ENCODE data around the gene MBNL3.
A peak's percentile ranks its signal among the peaks of the same experiment; 100 is the strongest.
"Not testable (repeated sequence)": the region's sequence is repeated elsewhere in the genome, so short reads cannot be mapped to it uniquely, and the experiment has no call there.

MBNL3 gene

DNA sequence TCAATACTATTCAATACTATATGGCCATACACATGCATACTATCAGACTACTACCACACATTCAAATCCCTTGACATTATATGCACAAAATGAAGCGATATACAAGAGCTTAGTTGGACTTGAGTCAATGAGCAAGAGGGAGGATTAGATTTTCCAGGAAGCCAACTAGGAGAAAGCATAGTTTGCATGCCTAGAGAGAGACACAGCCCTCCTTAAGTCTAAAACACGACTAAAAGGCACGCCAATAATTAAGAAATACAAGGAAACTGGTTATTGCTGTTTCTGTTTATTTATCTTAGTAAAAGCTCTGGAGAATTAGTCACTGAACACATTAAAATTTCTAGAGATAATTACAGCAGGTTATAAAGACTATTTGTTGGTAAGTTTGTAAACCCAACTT is 21.8 kb downstream of the MBNL3 start:
- TF ChIP-seq CTCF (IDR thresholded peaks at IDR 0.05; ENCODE audit: low read depth, low read length) = no peak
- H3K4me3 ChIP-seq (ENCODE audit: low read depth, low read length) = no peak overlapping the region

DNA sequence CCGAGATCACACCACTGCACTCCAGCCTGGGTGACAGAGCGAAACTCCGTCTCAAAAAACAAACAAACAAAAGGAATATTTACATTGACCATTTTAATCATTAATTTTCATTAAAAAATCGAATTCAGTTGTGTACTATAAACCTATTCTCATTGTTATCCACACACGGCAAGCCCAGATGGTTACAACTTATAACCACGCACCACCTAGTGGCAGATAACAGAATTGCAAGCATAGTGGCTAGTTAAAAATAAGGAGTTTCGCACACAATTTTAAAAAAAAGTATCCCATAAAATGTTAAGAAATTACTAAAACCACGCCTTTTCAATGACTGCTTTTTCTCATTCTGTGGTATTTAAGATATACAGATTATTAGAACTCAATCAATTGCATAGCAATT is 25.4 kb downstream of the MBNL3 start:
- peak; percentile 12; the same call in 1 of the 2 replicates for TF ChIP-seq CTCF (IDR thresholded peaks at IDR 0.05; ENCODE audit: low read depth, low read length)
- H3K4me3 ChIP-seq (ENCODE audit: low read depth, low read length) = no peak overlapping the region

DNA sequence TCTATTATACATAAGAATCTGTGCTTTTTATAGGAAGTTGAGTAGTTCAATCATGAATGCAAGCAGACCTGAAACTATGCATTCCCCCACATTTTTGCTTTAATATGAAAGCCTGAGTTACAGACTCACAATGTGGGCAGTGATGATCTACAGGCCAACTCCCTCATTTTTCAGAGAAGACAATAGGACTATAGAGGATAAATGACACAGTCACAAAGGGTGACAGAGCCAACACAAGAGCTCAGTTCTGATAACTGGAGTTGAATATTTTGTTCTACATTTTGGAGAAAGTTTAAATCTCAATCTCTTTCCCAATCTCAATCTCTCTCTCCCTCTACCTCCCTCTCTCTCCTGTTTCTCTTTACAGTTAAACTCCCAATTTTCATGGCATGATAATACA is 27.0 kb downstream of the MBNL3 start:
- TF ChIP-seq CTCF (IDR thresholded peaks at IDR 0.05; ENCODE audit: low read depth, low read length) = no peak

DNA sequence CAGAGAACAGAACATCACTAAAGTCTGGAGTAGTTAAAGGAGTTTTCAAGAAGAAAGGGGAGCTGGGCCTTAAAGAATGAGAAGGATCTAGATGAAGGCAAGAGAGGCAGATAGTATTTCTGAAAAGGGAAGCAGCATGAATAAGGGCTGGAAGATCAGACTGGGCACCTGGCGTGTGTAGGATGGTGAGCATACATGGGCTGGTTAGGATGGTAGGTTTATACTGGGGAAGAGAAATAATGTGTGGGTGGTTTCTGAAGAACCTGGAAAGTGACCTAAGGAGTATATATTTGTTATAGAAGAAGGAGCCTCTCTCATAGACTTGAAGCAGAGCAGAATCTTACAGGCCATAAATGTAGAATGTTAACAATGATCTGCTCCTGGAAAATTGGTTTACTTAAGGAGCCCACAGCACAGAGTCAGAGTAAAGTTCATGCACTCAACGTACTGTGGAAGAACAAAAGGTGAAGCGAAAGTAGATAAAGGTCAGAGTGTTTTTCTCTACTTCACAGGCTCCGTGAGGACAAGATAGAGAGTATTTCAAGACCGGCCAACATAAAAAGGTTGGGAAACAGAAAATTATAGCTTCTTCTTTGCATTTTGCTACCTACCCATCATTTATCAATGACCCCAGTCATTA is 35.8 kb downstream of the MBNL3 start:
- TF ChIP-seq CTCF (IDR thresholded peaks at IDR 0.05; ENCODE audit: low read depth, low read length) = no peak
- no peak overlapping the region for H3K4me3 ChIP-seq (ENCODE audit: low read depth, low read length)

More for the DNA sequence above, 27.0 kb downstream of the MBNL3 start:
- H3K4me3 ChIP-seq (ENCODE audit: low read depth, low read length) = no peak overlapping the region

DNA sequence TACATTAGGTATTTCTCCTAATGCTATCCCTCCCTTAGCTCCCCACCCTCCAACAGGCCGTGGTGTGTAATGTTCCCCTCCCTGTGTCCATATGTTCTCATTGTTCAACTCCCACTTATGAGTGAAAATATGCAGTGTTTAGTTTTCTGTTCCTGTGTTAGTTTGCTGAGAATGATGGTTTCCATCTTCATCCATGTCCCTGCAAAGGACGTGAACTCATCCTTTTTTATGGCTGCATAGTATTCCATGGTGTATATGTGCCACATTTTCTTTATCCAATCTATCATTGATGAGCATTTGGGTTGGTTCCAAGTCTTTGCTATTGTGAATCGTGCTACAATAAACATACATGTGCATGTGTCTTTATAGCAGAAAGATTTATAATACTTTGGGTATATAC is 42.9 kb downstream of the MBNL3 start:
- H3K4me3 ChIP-seq (ENCODE audit: low read depth, low read length) = not testable (repeated sequence)

DNA sequence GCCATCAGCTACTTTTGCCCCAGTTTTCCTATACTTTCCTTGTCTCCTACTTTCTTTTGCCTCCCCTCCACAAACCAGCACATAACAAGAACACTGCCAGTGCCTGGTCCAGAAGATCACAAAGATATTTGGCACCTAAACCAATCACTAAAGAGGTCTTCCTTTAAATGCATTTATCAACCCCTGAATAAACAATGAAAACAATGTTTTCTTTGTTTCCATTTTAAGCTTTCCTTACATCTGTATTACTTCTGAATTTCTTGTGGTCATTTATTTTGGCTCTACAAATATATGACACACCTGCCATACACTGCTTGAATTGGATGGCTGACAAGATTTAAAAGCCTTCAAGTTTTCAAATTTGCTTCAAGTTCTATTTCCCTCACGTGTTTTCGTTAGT is 43.9 kb downstream of the MBNL3 start:
- no peak overlapping the region for H3K4me3 ChIP-seq (ENCODE audit: low read depth, low read length)
- TF ChIP-seq CTCF (IDR thresholded peaks at IDR 0.05; ENCODE audit: low read depth, low read length) = no peak

DNA sequence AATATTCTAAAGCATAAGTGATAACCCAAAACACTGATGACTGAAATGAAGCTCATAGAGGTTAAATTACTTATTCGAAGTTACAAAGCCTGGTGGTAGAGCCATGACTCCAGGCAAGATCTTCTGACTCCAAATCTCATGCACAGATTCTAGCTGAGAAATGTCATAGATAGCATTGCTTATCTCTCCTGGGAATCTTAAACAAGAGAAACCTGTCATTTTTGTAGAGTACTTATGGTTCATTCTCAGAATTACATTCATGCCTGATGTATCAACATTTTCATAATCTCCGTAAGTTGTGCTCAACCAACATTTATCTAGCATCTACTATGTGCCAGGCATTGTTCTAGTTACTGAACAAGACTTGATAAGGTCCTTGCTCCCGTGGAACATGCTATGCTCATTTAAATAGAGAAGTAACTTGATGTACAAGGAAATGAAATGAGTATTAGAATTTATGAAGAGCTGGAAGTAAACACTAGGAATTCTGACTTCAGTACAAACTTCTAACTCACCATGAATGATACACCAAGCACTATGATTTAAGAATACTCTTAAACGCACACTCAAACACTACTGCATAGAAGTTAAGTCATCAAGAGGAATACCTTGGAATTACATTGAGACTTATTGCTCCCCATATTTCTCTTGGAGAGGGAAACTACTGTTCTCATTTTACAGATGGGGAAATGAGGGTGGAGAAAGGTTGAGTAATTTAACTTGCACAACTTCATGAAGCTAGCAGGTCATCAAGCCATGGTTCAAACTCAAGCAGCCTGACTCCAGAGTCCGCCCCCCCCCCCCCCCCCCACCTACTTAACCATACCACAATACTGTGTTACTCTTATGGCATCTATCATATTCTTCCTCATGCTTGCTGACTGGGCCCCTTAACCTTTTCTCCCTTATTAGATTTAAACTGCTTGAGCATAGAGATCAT is 45.4 kb downstream of the MBNL3 start:
- no peak overlapping the region for H3K4me3 ChIP-seq (ENCODE audit: low read depth, low read length)

More for the DNA sequence above, 45.4 kb downstream of the MBNL3 start:
- TF ChIP-seq CTCF (IDR thresholded peaks at IDR 0.05; ENCODE audit: low read depth, low read length) = no peak
